Urothelium cell line (cell line): ENCODE measurements around the gene TFAP2E.

Experiments used
- DNase-seq: peaks from one replicate; pipeline ENCODE4 v3.0.0; 2011; ENCODE audit warnings: low spot score, mixed read lengths
- FAIRE-seq: peaks from 2 replicates; lab custom pipeline; 2011; peaks lifted over from hg19 to GRCh38; lab: Jason Lieb, UNC

Gene TFAP2E

GRCh38 chr1:35591211-35591610 is 18.1 kb downstream of the TFAP2E start:
- no peak for FAIRE-seq

GRCh38 chr1:35592991-35593769 is 20.1 kb downstream of the TFAP2E start:
- DNase-seq (no peak), FAIRE-seq (no peak)

More at GRCh38 chr1:35591211-35591610, 18.1 kb downstream of the TFAP2E start:
- DNase-seq, result no peak

- no peak for DNase-seq
- FAIRE-seq, result no peak
Observed at GRCh38 chr1:35594005-35594760, 21.1 kb downstream of the TFAP2E start.

- DNase-seq, result no peak
- FAIRE-seq, result no peak
Observed at GRCh38 chr1:35595684-35596083, 22.6 kb downstream of the TFAP2E start.

GRCh38 chr1:35597870-35598269 is 24.8 kb downstream of the TFAP2E start:
- FAIRE-seq, result no peak
- no peak for DNase-seq

GRCh38 chr1:35598895-35599294 is 25.8 kb downstream of the TFAP2E start:
- no peak for FAIRE-seq
- DNase-seq, result no peak

- FAIRE-seq, result no peak
Observed at GRCh38 chr1:35599411-35599810, 26.3 kb downstream of the TFAP2E start.

GRCh38 chr1:35600593-35600992 is 27.5 kb downstream of the TFAP2E start:
- FAIRE-seq (no peak), DNase-seq (no peak)

More at GRCh38 chr1:35599411-35599810, 26.3 kb downstream of the TFAP2E start:
- DNase-seq, result no peak

GRCh38 chr1:35603468-35603867 is 30.4 kb downstream of the TFAP2E start:
- FAIRE-seq (no peak), DNase-seq (no peak)

GRCh38 chr1:35603941-35604340 is 30.8 kb downstream of the TFAP2E start:
- no peak for FAIRE-seq
- DNase-seq, result no peak

GRCh38 chr1:35605071-35605866 is 32.2 kb downstream of the TFAP2E start:
- DNase-seq, result no peak
- no peak for FAIRE-seq

GRCh38 chr1:35605867-35606182 is 32.7 kb downstream of the TFAP2E start:
- DNase-seq (no peak), FAIRE-seq (no peak)

- FAIRE-seq, result no peak
- DNase-seq, result no peak
Observed at GRCh38 chr1:35611655-35612054, 38.5 kb downstream of the TFAP2E start.

GRCh38 chr1:35615440-35615839 is 42.3 kb downstream of the TFAP2E start:
- DNase-seq (no peak), FAIRE-seq (no peak)

- FAIRE-seq, result no peak
- no peak for DNase-seq
Observed at GRCh38 chr1:35619237-35620121, 46.4 kb downstream of the TFAP2E start.

GRCh38 chr1:35622510-35623178 is 49.5 kb downstream of the TFAP2E start:
- FAIRE-seq, result no peak
- no peak for DNase-seq

- FAIRE-seq, result no peak
- no peak for DNase-seq
Observed at GRCh38 chr1:35623832-35624231, 50.7 kb downstream of the TFAP2E start.

- no peak for FAIRE-seq
- no peak for DNase-seq
Observed at GRCh38 chr1:35629051-35629450, 55.9 kb downstream of the TFAP2E start.

- no peak for DNase-seq
- FAIRE-seq, result no peak
Observed at GRCh38 chr1:35631396-35631795, 58.3 kb downstream of the TFAP2E start.

GRCh38 chr1:35633547-35633946 is 60.4 kb downstream of the TFAP2E start:
- FAIRE-seq (no peak), DNase-seq (no peak)
